HG02678 (cell line): ENCODE measurements around the gene PMP22.
"Not testable (repeated sequence)": the region's sequence is repeated elsewhere in the genome, so short reads cannot be mapped to it uniquely, and the experiment has no call there.

Source experiments
- ATAC-seq: cut with Tn5 transposase; IDR thresholded peaks from one replicate; pipeline ENCODE4 v1.9.1; 2021; ENCODE audit warnings: mild to moderate bottlenecking, moderate library complexity; ENCODE audit not compliant: unreplicated experiment

The PMP22 gene

GRCh38 chr17:15220785-15221184 lies 44.3 kb downstream of the PMP22 start:
- no peak for ATAC-seq

DNA sequence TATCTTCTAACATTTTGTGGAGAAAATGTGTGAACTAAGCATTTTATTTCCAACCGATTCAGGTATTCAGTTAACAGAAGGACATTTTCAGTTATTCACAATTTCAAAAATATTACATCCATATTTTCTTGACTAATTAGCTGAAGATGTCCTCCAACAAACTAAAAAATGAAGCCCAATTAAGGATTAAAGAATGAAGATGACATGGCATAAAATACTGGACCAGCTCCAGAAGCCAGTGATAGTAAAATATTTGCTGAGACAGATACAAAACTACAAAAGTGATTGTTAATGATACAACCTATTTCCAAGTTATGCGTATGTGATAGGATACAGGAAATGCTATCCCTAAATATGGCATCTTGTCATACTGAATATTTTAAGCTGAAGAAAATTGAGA lies 48.6 kb downstream of the PMP22 start:
- no peak for ATAC-seq

DNA sequence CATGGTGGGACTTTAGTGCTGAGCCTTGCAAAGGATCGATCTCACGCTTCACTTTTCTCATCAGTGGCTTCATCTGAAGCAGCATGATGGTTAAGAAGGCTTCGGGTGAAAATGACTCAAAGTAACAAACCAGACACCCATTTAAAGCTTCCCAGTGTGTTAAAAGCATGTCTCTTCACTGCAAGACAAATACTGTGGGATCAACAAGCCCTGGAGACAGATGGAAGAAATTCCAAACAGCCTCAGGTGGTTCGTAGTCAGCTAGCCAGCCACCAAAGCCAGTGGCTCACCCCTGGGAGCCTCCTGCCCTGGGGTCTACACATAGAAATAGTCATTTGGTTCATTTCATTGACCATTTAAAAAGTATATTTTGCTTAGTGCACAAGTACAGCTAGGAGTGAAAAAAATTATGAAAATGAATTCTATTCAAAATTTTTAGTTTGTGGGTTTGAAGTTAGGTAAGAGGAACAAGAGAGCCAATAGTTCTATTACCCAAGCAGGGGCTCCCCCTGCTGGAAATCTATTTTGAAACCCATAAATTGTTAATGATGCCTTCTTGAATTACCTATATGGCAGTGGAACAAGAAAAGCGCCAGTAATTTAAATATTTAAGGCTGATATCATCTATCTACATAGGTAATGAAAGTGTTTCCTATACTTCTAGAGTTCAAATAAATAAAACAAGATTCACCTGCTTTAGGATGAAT lies 51.6 kb downstream of the PMP22 start:
- ATAC-seq, result no peak

- no peak for ATAC-seq
Observed at GRCh38 chr17:15210247-15210646, 54.9 kb downstream of the PMP22 start.

- ATAC-seq, result not testable (repeated sequence)
Observed at GRCh38 chr17:15203062-15203461, 62.1 kb downstream of the PMP22 start.

GRCh38 chr17:15200574-15200973 lies 64.6 kb downstream of the PMP22 start:
- not testable (repeated sequence) for ATAC-seq

DNA sequence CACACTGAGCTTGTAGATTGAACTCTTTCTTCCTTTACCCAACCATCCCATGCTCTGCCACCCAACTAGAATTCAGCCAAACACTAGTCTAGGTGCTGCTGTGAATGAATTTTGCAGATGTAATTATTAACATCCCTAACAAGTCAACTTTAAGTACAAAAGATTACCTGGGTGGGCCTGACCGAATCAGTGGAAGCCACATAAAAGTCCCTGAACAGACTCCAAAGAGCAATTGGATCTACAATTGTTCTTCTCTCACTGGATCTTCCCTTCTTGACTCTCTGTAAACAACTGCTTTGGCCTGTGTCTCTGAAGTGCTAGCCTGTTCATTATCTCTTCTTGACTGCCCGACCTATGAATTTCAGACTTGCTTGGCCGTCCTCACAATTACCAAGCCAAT lies 67.9 kb downstream of the PMP22 start:
- no peak for ATAC-seq

DNA sequence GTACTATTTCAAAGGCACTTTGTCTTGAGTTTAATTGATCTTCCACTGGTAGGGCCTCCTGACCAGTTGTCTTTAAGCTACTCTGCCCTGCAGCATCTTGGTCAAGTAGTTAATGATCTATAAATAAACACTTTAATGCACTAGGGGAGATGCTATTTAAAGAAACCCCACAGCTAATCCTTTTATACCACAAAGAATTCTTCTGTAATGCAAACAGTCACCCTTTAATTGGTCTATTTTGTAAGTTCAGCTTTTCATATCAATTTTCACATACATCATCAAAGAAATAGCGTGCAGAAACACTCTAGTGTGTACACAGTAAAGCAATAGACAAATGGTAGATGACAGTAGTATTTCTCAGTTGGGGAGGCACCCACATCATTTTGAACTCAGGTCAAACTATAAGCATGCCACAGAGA lies 70.3 kb downstream of the PMP22 start:
- ATAC-seq, result no peak

- no peak for ATAC-seq
Observed at GRCh38 chr17:15185625-15185991, 79.5 kb downstream of the PMP22 start.

- ATAC-seq, result no peak
Observed at GRCh38 chr17:15184872-15185624, 80.1 kb downstream of the PMP22 start.

GRCh38 chr17:15181816-15182215 lies 83.3 kb downstream of the PMP22 start:
- no peak for ATAC-seq

GRCh38 chr17:15181333-15181732 lies 83.8 kb downstream of the PMP22 start:
- ATAC-seq, result no peak

GRCh38 chr17:15180121-15180561 lies 85.0 kb downstream of the PMP22 start:
- no peak for ATAC-seq
